HepG2 (cell line): ENCODE results near the gene ADPRS. TPM values are rescaled to one million over a fixed set of nuclear protein-coding genes. Genes with fewer than 3 reads are reported as not detected.
A peak's percentile ranks its signal among the peaks of the same experiment; 100 is the strongest.

Experiments
- CBX1 ChIP-seq: IDR thresholded peaks from one replicate; pipeline ENCODE4 v1.6.1; 2016; ENCODE audit warnings: antibody characterized with exemption, low read depth
- CCDC6 ChIP-seq: sonication (generic); formaldehyde crosslinking; IDR thresholded peaks from 2 replicates; pipeline ENCODE4 v1.8.1; 2022; ENCODE audit warnings: mild to moderate bottlenecking, missing genetic modification reagents, moderate library complexity
- CENPX ChIP-seq: sonication (generic); formaldehyde crosslinking; IDR thresholded peaks from 2 replicates; pipeline ENCODE4 v1.9.0; 2021; ENCODE audit warnings: mild to moderate bottlenecking, missing genetic modification reagents, moderate library complexity
- ELF3 ChIP-seq: IDR thresholded peaks from 2 replicates; pipeline ENCODE4 v1.6.1; 2016; ENCODE audit warnings: missing genetic modification reagents, missing compliant biosample characterization
- GATAD2A ChIP-seq: IDR thresholded peaks from 2 replicates; pipeline ENCODE4 v1.6.1; 2016
- KDM4B ChIP-seq: sonication (generic); formaldehyde crosslinking; IDR thresholded peaks from 2 replicates; pipeline ENCODE4 v1.4.0; 2020; ENCODE audit warnings: missing genetic modification reagents
- MAX ChIP-seq: IDR thresholded peaks from 2 replicates; pipeline ENCODE4 v1.6.1; 2012; ENCODE audit warnings: inconsistent platforms
- MLLT10 ChIP-seq: sonication (generic); formaldehyde crosslinking; IDR thresholded peaks from 2 replicates; pipeline ENCODE4 v1.4.0; 2020; ENCODE audit warnings: missing genetic modification reagents
- PHF5A ChIP-seq: IDR thresholded peaks from one replicate; pipeline ENCODE4 v1.6.1; 2018; ENCODE audit warnings: low read depth, missing genetic modification reagents; ENCODE audit not compliant: unreplicated experiment
- POLR2AphosphoS5 ChIP-seq: IDR thresholded peaks from 2 replicates; pipeline ENCODE4 v1.6.1; 2012; ENCODE audit warnings: low read depth, low read length
- POLR2G ChIP-seq: fragments of 200-400 bp; formaldehyde crosslinking; IDR thresholded peaks from 2 replicates; pipeline ENCODE4 v1.6.1; 2018; ENCODE audit warnings: mild to moderate bottlenecking, low read depth, low read length, moderate library complexity
- SMARCE1 ChIP-seq: fragments of 450-650 bp; IDR thresholded peaks from 2 replicates; pipeline ENCODE4 v1.6.1; 2017; ENCODE audit warnings: borderline replicate concordance
- SYNCRIP ChIP-seq: fragments of 200-400 bp; formaldehyde crosslinking; IDR thresholded peaks from 2 replicates; pipeline ENCODE4 v1.6.1; 2018; ENCODE audit warnings: mild to moderate bottlenecking, low read depth, low read length; ENCODE audit not compliant: insufficient read depth
- ZNF574 ChIP-seq: sonication (generic); formaldehyde crosslinking; IDR thresholded peaks from 2 replicates; pipeline ENCODE4 v1.4.0; 2020; ENCODE audit warnings: missing genetic modification reagents
- polyA plus RNA-seq, 8 experiments: library from polyadenylated mRNA; depleted of rRNA in 3 of 8; stranded (reverse) in 7 of 8; unstranded in 1 of 8; fragments of >200 nt; fragmentation: Illumina TruSeq in 4 of 8; extraction: Trizol in 4 of 8; gene quantifications; 2 replicates each; pipeline versions ENCODE4 v1.2.1 to v1.2.3, GENCODE V29; 2011 to 2016; ENCODE audit warnings: low read depth in 4 of 8, missing spikeins in 1 of 8, mixed read lengths in 1 of 8; ENCODE audit not compliant: insufficient read depth in 1 of 8
- total RNA-seq, 5 experiments: library from RNA; depleted of rRNA; stranded (reverse); fragments of >200 nt; fragmentation: Illumina TruSeq; extraction: Trizol; gene quantifications; 2 replicates each; pipeline ENCODE4 v1.2.3, GENCODE V29; 2016; ENCODE audit warnings: low read depth in 1 of 5
- TF ChIP-seq, protein P1 (sequence below): sonication (generic); formaldehyde crosslinking; IDR thresholded peaks from 2 replicates; pipeline ENCODE4 v1.4.0; 2020; ENCODE audit warnings: missing genetic modification reagents, mild to moderate bottlenecking, borderline replicate concordance
- TF ChIP-seq, protein P2 (sequence below): sonication (generic); formaldehyde crosslinking; IDR thresholded peaks from 2 replicates; pipeline ENCODE4 v1.5.0; 2020; ENCODE audit warnings: missing genetic modification reagents
- TF ChIP-seq, protein P3 (sequence below): sonication (generic); formaldehyde crosslinking; IDR thresholded peaks from 2 replicates; pipeline ENCODE4 v1.9.0; 2022; ENCODE audit warnings: missing genetic modification reagents, mild to moderate bottlenecking, borderline replicate concordance

The ADPRS gene
- total and polyA plus RNA-seq, 2 of the 13 experiments (the other 11 are each of a cell fraction or from before 2014, with no cell fraction given) = 30.6 to 36.4 TPM

- TF ChIP-seq, protein P1, sequence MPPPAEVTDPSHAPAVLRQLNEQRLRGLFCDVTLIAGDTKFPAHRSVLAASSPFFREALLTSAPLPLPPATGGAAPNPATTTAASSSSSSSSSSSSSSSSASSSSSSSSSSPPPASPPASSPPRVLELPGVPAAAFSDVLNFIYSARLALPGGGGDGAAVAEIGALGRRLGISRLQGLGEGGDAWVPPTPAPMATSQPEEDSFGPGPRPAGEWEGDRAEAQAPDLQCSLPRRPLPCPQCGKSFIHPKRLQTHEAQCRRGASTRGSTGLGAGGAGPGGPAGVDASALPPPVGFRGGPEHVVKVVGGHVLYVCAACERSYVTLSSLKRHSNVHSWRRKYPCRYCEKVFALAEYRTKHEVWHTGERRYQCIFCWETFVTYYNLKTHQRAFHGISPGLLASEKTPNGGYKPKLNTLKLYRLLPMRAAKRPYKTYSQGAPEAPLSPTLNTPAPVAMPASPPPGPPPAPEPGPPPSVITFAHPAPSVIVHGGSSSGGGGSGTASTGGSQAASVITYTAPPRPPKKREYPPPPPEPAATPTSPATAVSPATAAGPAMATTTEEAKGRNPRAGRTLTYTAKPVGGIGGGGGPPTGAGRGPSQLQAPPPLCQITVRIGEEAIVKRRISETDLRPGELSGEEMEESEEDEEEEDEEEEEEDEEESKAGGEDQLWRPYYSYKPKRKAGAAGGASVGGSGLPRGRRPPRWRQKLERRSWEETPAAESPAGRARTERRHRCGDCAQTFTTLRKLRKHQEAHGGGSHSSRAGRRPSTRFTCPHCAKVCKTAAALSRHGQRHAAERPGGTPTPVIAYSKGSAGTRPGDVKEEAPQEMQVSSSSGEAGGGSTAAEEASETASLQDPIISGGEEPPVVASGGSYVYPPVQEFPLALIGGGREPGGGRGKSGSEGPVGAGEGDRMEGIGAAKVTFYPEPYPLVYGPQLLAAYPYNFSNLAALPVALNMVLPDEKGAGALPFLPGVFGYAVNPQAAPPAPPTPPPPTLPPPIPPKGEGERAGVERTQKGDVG (CRISPR knock-in tag) = no peak
- TF ChIP-seq CBX1 = no peak
- no peak for TF ChIP-seq SMARCE1
- TF ChIP-seq PHF5A (CRISPR knock-in tag) = no peak
- TF ChIP-seq GATAD2A (CRISPR knock-in tag) = no peak
- 0 out of 2 replicates have a peak, but pooled peaks have one; percentile 15 for TF ChIP-seq ZNF574
- TF ChIP-seq SYNCRIP = no peak
- no peak for TF ChIP-seq POLR2AphosphoS5
- TF ChIP-seq CENPX = no peak
- peak; percentile 39; the same call in 1 of the 2 replicates for TF ChIP-seq MAX
- TF ChIP-seq, protein P2, sequence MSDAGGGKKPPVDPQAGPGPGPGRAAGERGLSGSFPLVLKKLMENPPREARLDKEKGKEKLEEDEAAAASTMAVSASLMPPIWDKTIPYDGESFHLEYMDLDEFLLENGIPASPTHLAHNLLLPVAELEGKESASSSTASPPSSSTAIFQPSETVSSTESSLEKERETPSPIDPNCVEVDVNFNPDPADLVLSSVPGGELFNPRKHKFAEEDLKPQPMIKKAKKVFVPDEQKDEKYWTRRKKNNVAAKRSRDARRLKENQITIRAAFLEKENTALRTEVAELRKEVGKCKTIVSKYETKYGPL (CRISPR knock-in tag) = no peak
- no peak for TF ChIP-seq MLLT10
- no peak for TF ChIP-seq CCDC6 (CRISPR knock-in tag)
- no peak for TF ChIP-seq ELF3 (CRISPR knock-in tag)
- TF ChIP-seq, protein P3, sequence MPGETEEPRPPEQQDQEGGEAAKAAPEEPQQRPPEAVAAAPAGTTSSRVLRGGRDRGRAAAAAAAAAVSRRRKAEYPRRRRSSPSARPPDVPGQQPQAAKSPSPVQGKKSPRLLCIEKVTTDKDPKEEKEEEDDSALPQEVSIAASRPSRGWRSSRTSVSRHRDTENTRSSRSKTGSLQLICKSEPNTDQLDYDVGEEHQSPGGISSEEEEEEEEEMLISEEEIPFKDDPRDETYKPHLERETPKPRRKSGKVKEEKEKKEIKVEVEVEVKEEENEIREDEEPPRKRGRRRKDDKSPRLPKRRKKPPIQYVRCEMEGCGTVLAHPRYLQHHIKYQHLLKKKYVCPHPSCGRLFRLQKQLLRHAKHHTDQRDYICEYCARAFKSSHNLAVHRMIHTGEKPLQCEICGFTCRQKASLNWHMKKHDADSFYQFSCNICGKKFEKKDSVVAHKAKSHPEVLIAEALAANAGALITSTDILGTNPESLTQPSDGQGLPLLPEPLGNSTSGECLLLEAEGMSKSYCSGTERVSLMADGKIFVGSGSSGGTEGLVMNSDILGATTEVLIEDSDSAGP (CRISPR knock-in tag) = 0 out of 2 replicates have a peak, but pooled peaks have one; percentile 14
- TF ChIP-seq POLR2G = 0 out of 2 replicates have a peak, but pooled peaks have one; percentile 43
- no peak for TF ChIP-seq KDM4B (CRISPR knock-in tag)
Observed at GRCh38 chr1:36096500-36097432, 8.1 kb downstream of the ADPRS start (continued).
